ENCODE data around the gene CACNA2D4.

CACNA2D4 gene

GRCh38 chr12:1773937-1774655 lies 144.4 kb downstream of the CACNA2D4 start:
- DNase-seq, result no peak

- DNase-seq, result no peak
Observed at GRCh38 chr12:1769809-1770494, 148.5 kb downstream of the CACNA2D4 start.

- no peak for DNase-seq
Observed at GRCh38 chr12:1768615-1769014, 149.8 kb downstream of the CACNA2D4 start.

- no peak for DNase-seq
Observed at GRCh38 chr12:1767407-1768090, 150.9 kb downstream of the CACNA2D4 start.

GRCh38 chr12:1766110-1766509 lies 152.3 kb downstream of the CACNA2D4 start:
- no peak for DNase-seq

- no peak for DNase-seq
Observed at GRCh38 chr12:1763153-1763552, 155.3 kb downstream of the CACNA2D4 start.

GRCh38 chr12:1761857-1762256 lies 156.6 kb downstream of the CACNA2D4 start:
- DNase-seq, result no peak

GRCh38 chr12:1760566-1761382 lies 157.7 kb downstream of the CACNA2D4 start:
- no peak for DNase-seq

GRCh38 chr12:1758887-1759286 lies 159.6 kb downstream of the CACNA2D4 start:
- no peak for DNase-seq

GRCh38 chr12:1758376-1758775 lies 160.1 kb downstream of the CACNA2D4 start:
- DNase-seq, result no peak

- no peak for DNase-seq
Observed at GRCh38 chr12:1750300-1750699, 168.2 kb downstream of the CACNA2D4 start.

GRCh38 chr12:1749019-1749418 lies 169.4 kb downstream of the CACNA2D4 start:
- DNase-seq, result no peak

GRCh38 chr12:1747609-1748008 lies 170.8 kb downstream of the CACNA2D4 start:
- DNase-seq, result no peak

GRCh38 chr12:1744932-1745331 lies 173.5 kb downstream of the CACNA2D4 start:
- DNase-seq, result no peak
